HG03342 (cell line): Measurements from ENCODE around the gene FBXO38.

ENCODE experiments used
- ATAC-seq: cut with Tn5 transposase; IDR thresholded peaks from one replicate; pipeline ENCODE4 v1.9.1; 2021; ENCODE audit warnings: mild to moderate bottlenecking, moderate library complexity; ENCODE audit not compliant: unreplicated experiment

The FBXO38 gene

GRCh38 chr5:148385094-148385493 is 1.3 kb downstream of the FBXO38 start:
- ATAC-seq: no peak

- no peak for ATAC-seq
These were observed 2.3 kb downstream of the FBXO38 start for GRCh38 chr5:148386041-148386440.

GRCh38 chr5:148387325-148387724 is 3.6 kb downstream of the FBXO38 start:
- no peak for ATAC-seq

GRCh38 chr5:148388696-148389095 is 4.9 kb downstream of the FBXO38 start:
- ATAC-seq: no peak

- no peak for ATAC-seq
These were observed 7.2 kb downstream of the FBXO38 start for GRCh38 chr5:148390914-148391313.

GRCh38 chr5:148391422-148391821 is 7.7 kb downstream of the FBXO38 start:
- ATAC-seq: no peak

- ATAC-seq: no peak
These were observed 9.6 kb downstream of the FBXO38 start for GRCh38 chr5:148393390-148393741.

- no peak for ATAC-seq
These were observed 10.8 kb downstream of the FBXO38 start for GRCh38 chr5:148394587-148395019.

GRCh38 chr5:148395031-148395430 is 11.3 kb downstream of the FBXO38 start:
- ATAC-seq: no peak

- no peak for ATAC-seq
These were observed 14.3 kb downstream of the FBXO38 start for GRCh38 chr5:148397968-148398595.

- no peak for ATAC-seq
These were observed 15.0 kb downstream of the FBXO38 start for GRCh38 chr5:148398698-148399121.

GRCh38 chr5:148401604-148402003 is 17.8 kb downstream of the FBXO38 start:
- no peak for ATAC-seq

- peak; percentile 93 for ATAC-seq
These were observed 19.6 kb downstream of the FBXO38 start for GRCh38 chr5:148403344-148403743.

GRCh38 chr5:148406406-148406805 is 22.6 kb downstream of the FBXO38 start:
- no peak for ATAC-seq

- no peak for ATAC-seq
These were observed 24.3 kb downstream of the FBXO38 start for GRCh38 chr5:148408092-148408491.

GRCh38 chr5:148412124-148412523 is 28.4 kb downstream of the FBXO38 start:
- no peak for ATAC-seq

- no peak for ATAC-seq
These were observed 31.1 kb downstream of the FBXO38 start for GRCh38 chr5:148414833-148415232.

GRCh38 chr5:148416416-148416815 is 32.7 kb downstream of the FBXO38 start:
- no peak for ATAC-seq

GRCh38 chr5:148416921-148417320 is 33.2 kb downstream of the FBXO38 start:
- ATAC-seq: no peak

- ATAC-seq: no peak
These were observed 34.8 kb downstream of the FBXO38 start for GRCh38 chr5:148418511-148418910.

GRCh38 chr5:148421661-148422060 is 37.9 kb downstream of the FBXO38 start:
- no peak for ATAC-seq

GRCh38 chr5:148425808-148426207 is 42.0 kb downstream of the FBXO38 start:
- no peak for ATAC-seq

GRCh38 chr5:148426514-148426913 is 42.8 kb downstream of the FBXO38 start:
- no peak for ATAC-seq
